GM19452 (cell line): ENCODE data around the gene CNN3.

Experiments used
- ATAC-seq: cut with Tn5 transposase; IDR thresholded peaks from one replicate; pipeline ENCODE4 v1.9.1; 2021; ENCODE audit not compliant: unreplicated experiment

The CNN3 gene

DNA sequence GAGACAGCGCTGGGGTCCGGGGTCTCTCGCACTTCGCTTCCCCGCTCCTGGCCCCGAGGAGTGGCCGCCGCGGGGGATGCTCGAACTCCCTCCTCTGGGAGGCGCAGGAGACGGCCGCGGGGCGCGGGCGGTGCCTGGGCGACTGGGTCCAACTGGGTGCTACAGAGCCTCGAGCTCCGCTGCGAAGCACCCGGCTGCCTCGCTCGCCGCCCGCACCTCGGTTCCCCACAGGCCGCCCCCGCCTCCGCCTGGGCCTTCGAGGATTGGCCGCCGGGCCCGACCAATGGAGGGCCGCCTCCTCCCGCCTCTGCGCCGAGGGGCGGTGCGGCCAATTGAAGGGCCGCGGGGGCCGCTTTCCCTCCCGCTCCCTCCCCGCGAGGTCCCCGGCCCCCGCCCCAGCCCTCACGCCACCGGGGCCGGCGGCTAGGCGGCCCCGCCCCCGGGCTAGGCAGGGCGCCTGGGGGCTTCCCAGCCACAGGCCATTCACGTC is at the start of gene CNN3:
Gene CNN3 (minus strand): TSS at position 196 of the 490 bp plus-strand sequence. CDS start 216 bp downstream, outside the sequence.
- ATAC-seq, result peak; percentile 86

- ATAC-seq, result no peak
Measured at GRCh38 chr1:94974824-94975223, 47.9 kb upstream of the CNN3 start.

DNA sequence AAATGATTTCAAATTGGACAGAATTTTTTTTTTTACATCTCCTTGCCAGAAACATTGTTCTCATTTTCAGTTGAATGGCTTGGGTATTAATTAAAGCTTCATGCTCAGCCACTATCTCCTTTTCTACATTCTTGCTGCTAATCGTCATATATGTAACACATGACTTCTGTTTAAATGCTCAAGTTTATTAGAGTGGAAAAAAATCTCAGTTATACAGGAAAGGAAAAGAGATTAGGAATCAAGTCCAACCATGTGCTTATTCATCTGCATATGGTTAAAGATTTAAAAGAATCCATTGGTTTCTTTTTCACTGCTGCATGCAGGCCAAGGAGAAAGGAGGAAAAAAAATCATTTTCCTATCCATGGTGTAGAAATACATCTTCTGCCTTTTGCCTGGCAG is 47.3 kb upstream of the CNN3 start:
- ATAC-seq, result no peak

DNA sequence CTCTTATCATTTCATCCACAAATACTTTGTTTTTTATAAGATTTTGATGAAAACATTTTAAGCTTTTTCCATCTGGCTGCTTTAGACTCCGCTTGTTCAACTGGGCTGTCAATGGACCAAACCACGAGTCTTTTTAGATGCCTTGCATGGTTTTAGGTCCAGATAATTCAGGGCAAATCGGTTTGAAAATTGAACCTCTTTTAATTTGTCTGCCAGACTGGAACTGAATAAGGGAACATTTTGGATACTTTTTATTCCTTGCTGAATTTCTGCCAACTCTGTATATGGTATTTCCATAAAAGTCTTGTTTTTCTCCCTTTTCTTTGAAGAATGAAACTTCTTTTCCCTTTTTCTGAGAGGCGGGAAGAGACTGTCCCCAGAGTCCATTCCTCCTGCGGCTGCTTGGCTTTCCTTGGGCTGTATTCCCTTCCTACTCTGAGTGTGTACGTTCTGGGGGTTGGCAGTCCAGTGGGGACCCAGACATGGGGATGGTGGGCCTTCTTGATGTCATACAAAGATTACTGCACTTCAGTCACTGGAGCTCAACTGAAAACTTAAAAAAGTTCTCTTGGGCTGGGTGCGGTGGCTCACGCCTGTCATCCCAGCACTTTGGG is 46.5 kb upstream of the CNN3 start:
- ATAC-seq, result no peak

DNA sequence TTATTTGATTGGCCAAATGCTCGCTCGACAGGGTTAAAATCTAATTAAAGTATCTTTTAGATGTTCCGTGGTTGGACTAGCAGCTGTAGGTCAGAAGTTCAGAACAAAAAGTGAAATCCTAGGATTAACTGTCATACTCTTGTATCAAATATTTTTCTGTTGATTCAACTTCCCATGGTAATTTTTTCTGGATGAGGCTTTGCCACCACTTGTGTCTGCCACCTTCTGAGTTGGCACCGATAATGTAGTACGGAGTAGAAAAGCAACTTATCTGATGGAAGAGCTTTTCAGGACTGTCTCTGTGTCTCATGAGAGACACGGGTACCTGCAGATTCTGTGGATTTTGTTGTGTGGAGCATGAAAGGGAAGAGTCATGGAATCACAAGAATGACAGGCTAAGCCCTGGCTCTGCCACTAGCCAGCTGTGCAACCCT is 44.6 kb upstream of the CNN3 start:
- ATAC-seq, result no peak

DNA sequence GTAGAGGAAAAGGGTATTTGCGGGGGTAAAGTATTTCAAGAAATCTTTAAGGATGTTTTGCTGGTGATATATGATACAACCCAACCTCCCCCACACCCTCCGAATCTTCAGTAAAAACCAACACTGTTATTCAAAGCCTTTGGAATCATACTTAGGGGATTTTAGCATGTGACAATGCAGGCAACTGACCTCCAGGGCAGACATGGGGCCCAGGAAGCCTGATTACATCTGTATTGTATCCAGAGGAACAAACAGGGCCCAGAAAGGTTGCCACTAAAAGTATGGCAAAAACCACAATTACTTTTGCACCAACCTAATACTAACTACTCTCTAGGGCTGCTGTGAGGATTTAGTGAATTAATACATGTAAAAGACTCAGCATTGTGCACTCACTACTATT is 43.9 kb upstream of the CNN3 start:
- ATAC-seq, result no peak

DNA sequence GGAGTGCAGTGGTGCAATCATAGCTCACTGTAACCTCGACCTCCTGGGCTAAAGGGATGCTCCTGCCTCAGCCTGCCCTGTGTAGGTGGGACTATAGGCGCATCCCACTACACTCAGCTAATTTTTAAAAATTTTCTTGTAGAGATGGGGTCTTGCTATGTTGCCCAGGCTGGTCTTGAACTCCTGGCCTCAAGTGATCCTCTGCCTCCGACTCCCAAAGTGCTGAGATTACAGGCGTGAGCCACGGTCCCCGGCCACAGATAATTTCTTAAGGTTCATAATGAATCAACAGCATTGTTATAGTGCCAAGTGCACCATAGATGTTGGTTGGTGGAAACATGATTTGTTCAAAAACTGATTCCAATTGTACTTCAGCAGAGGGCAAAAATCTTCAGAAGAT is 42.2 kb upstream of the CNN3 start:
- ATAC-seq, result no peak

DNA sequence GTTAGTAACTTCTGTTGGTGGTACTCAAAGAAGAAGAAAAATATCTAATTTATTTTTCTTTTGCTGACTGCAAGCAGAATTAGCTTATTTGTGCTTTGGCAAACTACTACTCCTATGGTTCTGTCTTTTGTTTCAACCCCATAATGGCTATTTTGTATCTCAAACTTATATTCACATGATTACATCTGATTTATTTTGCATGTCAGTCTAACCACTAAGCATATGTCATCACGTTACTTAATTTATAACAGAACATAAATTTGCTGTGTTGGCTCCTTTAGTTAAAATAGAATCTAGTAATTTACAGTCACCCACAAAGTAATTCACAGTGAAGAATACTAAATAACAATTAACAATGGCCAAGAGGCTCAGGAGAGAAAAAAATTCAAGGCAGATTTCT is 39.1 kb upstream of the CNN3 start:
- ATAC-seq, result no peak

GRCh38 chr1:94963864-94964263 is 37.0 kb upstream of the CNN3 start:
- ATAC-seq, result no peak

GRCh38 chr1:94962409-94963265 is 35.7 kb upstream of the CNN3 start:
- ATAC-seq, result peak; percentile 98

DNA sequence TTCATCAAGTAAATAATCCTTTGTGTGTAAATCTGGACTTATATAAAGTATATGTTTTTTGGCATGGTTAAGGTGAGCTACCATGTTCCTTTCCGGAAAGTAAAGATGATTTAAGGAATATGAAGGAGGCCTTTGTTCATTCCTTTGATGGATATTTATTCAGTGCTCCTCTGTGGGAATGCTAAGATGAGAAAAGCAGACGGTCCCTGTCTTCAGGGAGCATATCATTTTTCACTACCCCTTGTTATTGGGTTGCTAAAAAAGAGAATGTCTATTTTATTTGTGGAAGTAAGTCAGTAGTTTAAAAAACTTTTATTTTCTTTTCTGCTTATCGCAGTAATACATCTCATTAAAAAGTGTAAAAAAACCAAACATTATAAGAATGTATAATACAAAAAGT is 35.1 kb upstream of the CNN3 start:
- no peak for ATAC-seq

DNA sequence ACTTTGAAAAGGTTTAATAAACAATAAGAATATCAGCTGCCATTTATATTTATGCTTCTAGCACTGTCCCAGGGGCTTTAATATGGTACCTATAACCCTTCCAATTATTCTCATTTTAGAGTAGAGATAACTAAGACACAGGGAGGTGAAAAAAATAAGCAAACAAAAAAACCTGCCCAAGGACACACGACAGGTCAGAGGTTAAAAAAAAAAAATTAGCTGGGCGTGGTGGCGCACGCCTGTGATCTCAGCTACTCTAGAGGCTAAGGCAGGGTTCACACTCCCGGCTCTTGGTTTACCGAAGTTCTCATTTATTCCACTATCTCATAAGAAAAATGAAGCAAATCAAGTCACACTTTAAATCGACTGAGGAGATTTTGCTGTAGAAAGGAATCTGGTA is 34.7 kb upstream of the CNN3 start:
- no peak for ATAC-seq

DNA sequence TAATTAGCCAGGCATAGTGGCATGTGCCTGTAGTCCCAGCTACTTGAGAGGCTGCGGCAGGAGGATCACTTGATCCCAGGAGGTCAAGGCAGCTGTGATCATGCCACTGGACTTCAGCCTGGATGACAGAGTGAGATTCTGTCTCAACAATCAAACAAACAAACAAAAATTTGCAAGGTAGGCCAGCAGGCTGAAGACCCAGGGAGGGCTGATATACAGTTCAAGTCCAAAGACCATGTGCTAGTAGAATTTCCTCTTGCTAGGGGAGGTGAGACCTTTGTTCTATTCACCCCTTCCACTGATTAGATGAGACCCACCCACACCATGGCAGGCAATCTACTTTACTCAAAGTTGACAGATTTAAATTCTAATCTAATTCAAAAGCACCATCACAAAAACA is 31.2 kb upstream of the CNN3 start:
- no peak for ATAC-seq

DNA sequence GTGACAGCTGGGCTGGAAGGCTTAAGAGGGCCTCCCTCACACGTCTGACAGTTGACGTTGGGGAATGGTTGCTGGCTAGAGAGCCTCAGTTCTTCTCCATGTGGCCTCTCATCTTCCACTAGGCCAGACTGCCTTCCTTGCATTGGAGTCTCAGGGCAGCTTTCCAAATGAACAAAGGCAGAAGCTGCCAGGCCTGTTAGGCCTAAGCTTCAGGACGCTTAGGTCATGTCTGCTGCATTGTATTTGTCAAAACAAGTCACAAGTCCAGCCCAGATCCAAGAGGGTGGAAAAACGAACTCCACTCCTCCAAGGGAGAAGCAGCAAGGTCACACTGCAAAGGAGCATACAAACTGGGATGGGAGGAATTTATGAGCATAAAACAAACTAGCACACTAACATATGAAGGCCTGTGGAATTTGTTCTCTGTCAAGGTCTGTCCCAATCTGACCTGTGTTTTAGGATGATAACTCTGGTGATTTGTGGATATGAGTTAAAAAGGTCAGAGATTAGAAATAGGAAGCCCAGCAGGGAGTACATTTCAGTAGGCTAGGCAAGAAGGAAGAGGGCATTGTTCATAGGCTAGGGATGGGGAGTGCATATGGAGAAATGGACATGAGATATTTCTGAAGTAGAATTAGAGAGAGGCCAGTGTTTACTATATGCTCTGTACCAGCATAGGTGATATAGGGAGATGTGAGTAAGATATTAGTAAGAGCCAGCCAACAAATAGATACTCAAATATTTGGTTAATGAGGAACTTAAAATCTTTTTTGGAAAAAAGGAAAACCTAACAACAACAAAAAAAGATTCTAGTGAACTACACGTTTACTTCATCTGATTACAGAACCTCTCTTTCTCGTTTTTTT is 29.1 kb upstream of the CNN3 start:
- no peak for ATAC-seq

DNA sequence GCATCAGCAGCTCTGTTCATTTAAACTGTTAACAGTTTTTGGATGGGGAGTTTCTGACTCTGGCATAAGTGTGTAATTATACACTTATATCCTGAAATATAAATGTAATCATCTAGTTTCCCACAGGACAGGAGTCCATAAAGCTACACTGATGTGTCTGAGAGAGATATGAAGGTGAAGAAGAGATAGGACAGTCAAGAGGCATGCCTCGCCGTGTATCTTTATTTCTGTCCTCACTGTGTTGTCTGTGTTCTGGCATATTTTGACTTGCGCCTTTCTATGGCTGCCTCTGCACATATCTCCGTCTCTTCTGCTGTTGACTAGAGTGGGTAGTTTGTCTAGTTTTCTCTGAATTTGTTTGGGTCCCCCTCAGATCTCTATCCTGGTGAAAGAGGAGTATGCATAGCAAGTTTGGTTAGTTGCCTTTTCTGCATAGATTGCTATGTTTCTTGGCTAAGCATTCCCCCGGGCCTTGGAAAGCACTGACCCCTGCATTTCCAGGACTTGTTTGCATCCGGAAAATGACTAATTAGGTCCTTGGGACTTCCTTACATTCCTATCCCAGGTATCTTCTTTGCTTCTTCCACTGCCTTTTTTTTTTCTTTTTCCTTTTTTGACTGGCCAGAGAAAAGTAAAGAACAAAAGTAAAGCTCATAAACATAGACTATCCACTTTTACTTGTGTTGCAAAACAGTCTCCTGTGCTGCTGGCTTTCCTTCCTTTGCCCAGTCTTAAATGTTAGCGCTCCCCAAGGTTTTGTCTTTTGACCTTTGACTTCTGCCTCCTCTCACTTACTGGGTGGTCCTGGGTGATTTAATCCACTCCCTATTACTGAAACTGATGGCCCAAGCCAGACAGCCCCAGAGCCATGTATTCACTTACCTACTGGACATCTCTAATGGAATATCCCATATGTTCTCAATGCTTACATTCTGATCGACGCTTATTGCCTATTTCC is 27.6 kb upstream of the CNN3 start:
- ATAC-seq, result no peak

DNA sequence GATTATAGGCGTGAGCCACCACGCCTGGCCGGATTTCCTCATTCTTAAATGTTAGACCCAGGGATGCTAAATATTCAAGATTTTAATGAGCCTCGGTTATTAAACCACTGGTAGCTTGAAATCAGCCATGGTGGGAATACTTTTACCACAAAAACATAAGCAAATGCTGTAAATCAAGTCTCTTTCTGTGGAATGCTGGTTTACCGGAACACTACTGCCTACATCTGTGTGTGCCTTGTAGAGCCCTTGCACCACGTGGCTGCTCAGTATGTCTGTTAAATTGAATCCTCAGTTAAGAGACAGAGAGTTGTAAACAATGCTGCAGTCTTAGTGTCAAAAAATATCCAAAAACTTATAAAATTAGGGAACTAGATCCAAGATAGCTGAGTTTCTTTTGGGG is 26.8 kb upstream of the CNN3 start:
- no peak for ATAC-seq

GRCh38 chr1:94953107-94953506 is 26.2 kb upstream of the CNN3 start:
- ATAC-seq, result no peak

- no peak for ATAC-seq
Measured at GRCh38 chr1:94952539-94952938, 25.6 kb upstream of the CNN3 start.

DNA sequence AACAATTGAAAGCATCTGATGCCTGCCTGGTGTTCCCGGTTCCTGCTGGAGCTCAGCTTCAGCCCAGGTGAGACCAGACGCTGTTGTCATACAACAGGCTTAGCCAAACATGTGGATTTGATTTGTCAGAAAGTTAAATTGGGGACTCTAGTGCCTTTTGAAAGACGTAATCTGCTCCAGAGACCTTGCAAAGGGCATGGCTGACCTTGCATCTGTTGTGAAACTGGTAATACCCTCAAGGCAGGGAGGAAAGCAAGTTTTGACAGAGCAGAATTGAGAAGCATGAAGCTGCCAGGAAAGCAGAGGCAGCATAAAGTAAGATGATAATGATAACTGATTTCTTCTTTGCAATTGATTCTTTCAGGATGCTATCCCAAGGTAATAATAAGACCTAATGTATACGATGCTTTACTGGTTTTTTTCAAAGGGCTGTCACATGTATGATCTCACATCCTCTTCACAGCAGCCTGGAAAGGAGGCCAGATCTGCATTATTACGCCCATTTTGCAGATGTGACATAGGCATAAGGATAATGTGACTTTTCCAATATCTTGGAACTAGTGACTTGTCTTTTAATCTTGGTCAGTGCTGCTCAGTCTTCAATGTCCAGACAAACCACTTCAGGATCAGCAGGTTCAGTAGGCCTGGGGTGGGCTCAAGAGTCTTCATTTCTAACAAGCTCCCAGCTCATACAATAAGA is 24.7 kb upstream of the CNN3 start:
- ATAC-seq, result no peak

- no peak for ATAC-seq
Measured at GRCh38 chr1:94951046-94951445, 24.1 kb upstream of the CNN3 start.
